ENCODE measurements around the gene RABGEF1. TPM values are rescaled to one million over a fixed set of nuclear protein-coding genes. Genes with fewer than 3 reads are reported as not detected.
"Not testable (repeated sequence)": the region's sequence is repeated elsewhere in the genome, so short reads cannot be mapped to it uniquely, and the experiment has no call there.

RABGEF1 gene
- total RNA-seq, 1 donor from 2014 or later = 14.1 TPM

DNA sequence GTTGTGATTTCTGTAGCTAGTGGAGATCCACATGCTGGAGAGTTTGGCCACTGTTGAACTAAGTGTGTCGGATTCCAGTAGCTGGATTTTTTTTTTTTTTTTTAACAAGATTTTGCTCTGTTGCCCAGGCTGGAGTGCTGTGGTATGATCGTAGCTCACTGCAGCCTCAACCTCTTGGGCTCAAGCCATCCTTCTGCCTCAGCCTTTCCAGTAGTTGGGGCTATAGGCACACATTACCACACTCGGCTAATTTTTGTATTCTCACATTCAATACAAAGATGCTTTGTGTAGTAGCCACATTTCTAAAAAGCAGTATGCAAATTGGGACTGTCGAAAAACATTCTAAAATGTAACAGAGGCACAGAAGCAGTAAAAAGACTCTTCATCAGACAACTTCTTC lies 63.5 kb downstream of the RABGEF1 start:
- Mint-ChIP-seq H3K27me3 (ENCODE audit: unreplicated experiment) (peaks cover 3% of the 10 kb centered on the region), H3K36me3 (ENCODE audit: unreplicated experiment) (peaks cover 4% of the 10 kb centered on the region), H3K9me3 (ENCODE audit: unreplicated experiment) (no peaks in the 10 kb centered on the region), H3K4me1 (ENCODE audit: low read depth, unreplicated experiment) (peaks cover 18% of the 10 kb centered on the region), H3K27ac (ENCODE audit: unreplicated experiment) (no peak overlapping the region), H3K4me3 (ENCODE audit: unreplicated experiment) (no peak overlapping the region)
- no peak for DNase-seq
- TF ChIP-seq, protein P1, sequence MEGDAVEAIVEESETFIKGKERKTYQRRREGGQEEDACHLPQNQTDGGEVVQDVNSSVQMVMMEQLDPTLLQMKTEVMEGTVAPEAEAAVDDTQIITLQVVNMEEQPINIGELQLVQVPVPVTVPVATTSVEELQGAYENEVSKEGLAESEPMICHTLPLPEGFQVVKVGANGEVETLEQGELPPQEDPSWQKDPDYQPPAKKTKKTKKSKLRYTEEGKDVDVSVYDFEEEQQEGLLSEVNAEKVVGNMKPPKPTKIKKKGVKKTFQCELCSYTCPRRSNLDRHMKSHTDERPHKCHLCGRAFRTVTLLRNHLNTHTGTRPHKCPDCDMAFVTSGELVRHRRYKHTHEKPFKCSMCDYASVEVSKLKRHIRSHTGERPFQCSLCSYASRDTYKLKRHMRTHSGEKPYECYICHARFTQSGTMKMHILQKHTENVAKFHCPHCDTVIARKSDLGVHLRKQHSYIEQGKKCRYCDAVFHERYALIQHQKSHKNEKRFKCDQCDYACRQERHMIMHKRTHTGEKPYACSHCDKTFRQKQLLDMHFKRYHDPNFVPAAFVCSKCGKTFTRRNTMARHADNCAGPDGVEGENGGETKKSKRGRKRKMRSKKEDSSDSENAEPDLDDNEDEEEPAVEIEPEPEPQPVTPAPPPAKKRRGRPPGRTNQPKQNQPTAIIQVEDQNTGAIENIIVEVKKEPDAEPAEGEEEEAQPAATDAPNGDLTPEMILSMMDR (IDR thresholded peaks at IDR 0.05; ENCODE audit: partially characterized antibody, unreplicated experiment) = no peak

DNA sequence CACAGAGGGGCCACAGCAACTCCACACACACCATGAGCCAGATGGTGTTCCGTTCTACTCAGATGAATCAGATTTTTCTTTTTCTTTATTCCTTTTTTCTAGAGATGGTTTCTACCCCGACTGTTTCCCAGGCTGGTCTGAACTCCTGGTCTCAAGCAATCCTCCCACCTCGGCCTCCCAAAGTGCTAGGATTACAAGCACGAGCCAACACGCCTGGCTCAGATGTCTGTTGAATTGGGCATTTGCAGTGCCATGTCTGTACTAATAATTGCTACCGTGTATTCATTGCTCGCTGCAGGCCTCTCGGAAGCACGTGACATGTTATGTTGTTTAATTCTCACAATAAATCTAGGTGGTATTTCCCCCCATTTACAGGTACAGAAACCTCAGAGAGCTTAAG lies 67.2 kb downstream of the RABGEF1 start:
- no peak overlapping the region for H3K27ac Mint-ChIP-seq (ENCODE audit: unreplicated experiment)
- TF ChIP-seq, protein P1 (IDR thresholded peaks at IDR 0.05; ENCODE audit: partially characterized antibody, unreplicated experiment) = no peak
- H3K4me1 Mint-ChIP-seq (ENCODE audit: low read depth, unreplicated experiment) = peaks cover 6% of the 10 kb centered on the region
- no peak for DNase-seq
- H3K36me3 Mint-ChIP-seq (ENCODE audit: unreplicated experiment) = no peaks in the 10 kb centered on the region
- H3K27me3 Mint-ChIP-seq (ENCODE audit: unreplicated experiment) = no peaks in the 10 kb centered on the region
- no peak overlapping the region for H3K4me3 Mint-ChIP-seq (ENCODE audit: unreplicated experiment)
- H3K9me3 Mint-ChIP-seq (ENCODE audit: unreplicated experiment) = no peaks in the 10 kb centered on the region

DNA sequence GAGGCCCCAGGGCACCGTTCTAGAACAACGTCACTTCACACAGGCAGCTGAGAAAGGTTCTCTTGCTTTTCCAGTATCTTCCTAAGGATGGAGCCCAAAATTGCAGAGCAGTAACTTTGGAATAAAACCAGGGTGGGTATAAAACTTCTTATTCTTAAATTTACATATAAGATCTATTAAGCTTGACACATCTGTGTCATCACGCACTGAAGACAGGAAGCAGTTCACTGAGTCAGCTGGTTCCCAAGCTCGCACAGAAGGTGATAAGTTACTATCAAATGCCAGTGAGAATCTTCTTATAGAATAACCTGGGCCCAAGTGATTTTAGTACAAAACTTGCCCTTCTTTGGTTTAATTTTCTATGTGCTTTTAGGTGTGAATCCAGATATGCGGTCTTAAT lies 70.2 kb downstream of the RABGEF1 start:
- Mint-ChIP-seq H3K36me3 (ENCODE audit: unreplicated experiment) (no peaks in the 10 kb centered on the region), H3K4me3 (ENCODE audit: unreplicated experiment) (no peak overlapping the region), H3K4me1 (ENCODE audit: low read depth, unreplicated experiment) (no peaks in the 10 kb centered on the region), H3K27me3 (ENCODE audit: unreplicated experiment) (peaks cover 4% of the 10 kb centered on the region), H3K9me3 (ENCODE audit: unreplicated experiment) (peaks cover 5% of the 10 kb centered on the region), H3K27ac (ENCODE audit: unreplicated experiment) (no peak overlapping the region)
- TF ChIP-seq, protein P1 (IDR thresholded peaks at IDR 0.05; ENCODE audit: partially characterized antibody, unreplicated experiment) = no peak
- DNase-seq = no peak

DNA sequence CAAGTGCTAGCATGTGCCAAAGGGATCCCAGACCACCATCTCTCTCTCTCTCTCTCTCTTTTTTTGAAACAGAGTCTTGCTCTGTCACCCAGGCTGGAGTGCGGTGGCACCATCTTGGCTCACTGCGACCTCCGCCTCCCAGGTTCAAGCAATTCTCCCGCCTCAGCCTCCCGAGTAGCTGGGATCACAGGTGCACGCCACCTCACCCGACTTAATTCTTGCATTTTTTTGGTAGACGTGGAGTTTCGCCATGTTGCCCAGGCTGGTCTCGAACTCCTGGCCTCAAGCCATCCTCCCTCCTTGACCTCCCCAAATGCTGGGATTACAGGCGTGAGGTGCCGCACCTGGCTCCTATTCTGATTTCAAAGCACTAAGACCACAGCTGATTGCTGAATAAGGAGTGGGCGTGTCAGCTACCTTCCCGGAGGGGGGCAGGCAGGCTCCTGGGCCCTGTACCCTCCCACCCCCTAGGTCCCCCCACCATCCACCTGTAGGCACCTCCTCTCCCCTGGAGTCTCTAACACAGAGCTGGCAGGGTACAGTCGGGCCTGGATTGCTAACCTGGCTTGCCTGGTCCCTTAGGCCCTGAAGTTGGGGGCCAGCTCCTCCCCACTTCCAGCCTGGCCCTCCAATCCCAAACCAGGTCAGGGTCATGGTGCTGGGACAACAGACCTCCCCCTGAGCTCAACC lies 74.8 kb downstream of the RABGEF1 start:
- not testable (repeated sequence) for DNase-seq; H3K36me3 Mint-ChIP-seq (ENCODE audit: unreplicated experiment); H3K9me3 Mint-ChIP-seq (ENCODE audit: unreplicated experiment); H3K4me3 Mint-ChIP-seq (ENCODE audit: unreplicated experiment); H3K27me3 Mint-ChIP-seq (ENCODE audit: unreplicated experiment); H3K4me1 Mint-ChIP-seq (ENCODE audit: low read depth, unreplicated experiment); H3K27ac Mint-ChIP-seq (ENCODE audit: unreplicated experiment)

DNA sequence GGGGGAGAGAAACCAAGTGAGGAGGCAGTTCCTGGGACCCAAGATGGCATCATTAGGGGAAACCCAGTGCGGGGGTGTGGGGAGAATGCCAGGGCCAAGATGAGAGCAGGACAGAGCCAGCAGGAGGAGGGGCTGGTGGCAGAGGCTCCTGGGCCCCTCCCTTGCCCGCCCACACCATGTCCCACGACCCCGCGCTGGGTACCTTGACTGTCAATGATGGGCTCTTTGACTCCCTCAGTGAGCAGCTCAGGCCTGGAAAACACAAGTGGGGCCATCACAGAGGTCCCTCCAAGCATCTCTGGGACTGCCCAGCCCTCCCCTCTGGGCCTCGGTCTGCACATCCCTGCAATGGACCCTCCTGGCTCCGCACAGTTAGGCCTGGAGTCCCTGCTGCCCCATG lies 75.4 kb downstream of the RABGEF1 start:
- no peak overlapping the region for H3K27ac Mint-ChIP-seq (ENCODE audit: unreplicated experiment)
- DNase-seq = no peak
- no peaks in the 10 kb centered on the region for H3K36me3 Mint-ChIP-seq (ENCODE audit: unreplicated experiment)
- H3K4me1 Mint-ChIP-seq (ENCODE audit: low read depth, unreplicated experiment) = no peaks in the 10 kb centered on the region
- TF ChIP-seq, protein P1 (IDR thresholded peaks at IDR 0.05; ENCODE audit: partially characterized antibody, unreplicated experiment) = no peak
- H3K4me3 Mint-ChIP-seq (ENCODE audit: unreplicated experiment) = no peak overlapping the region
- peaks cover 4% of the 10 kb centered on the region for H3K27me3 Mint-ChIP-seq (ENCODE audit: unreplicated experiment)
- peaks cover 6% of the 10 kb centered on the region for H3K9me3 Mint-ChIP-seq (ENCODE audit: unreplicated experiment)

DNA sequence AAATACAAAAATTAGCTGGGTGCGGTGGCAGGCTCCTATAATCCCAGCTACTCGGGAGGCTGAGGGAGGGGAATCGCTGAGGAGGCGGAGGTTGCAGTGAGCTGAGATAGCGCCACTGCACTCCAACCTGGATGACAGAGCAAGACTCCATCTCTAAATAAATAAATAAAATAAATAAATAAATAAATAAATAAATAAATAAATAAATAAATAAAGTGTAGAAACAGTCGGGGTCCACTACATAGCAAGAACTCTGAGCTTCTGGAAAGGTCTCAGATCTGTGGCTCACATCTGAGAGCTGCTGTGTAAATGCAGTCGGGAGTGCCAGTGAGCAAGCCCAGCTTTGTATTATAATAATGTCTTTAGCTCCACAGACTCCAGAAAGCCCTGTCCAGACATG lies 76.1 kb downstream of the RABGEF1 start:
- not testable (repeated sequence) for DNase-seq; H3K4me3 Mint-ChIP-seq (ENCODE audit: unreplicated experiment); H3K9me3 Mint-ChIP-seq (ENCODE audit: unreplicated experiment); H3K27me3 Mint-ChIP-seq (ENCODE audit: unreplicated experiment); H3K36me3 Mint-ChIP-seq (ENCODE audit: unreplicated experiment); H3K27ac Mint-ChIP-seq (ENCODE audit: unreplicated experiment); H3K4me1 Mint-ChIP-seq (ENCODE audit: low read depth, unreplicated experiment)

DNA sequence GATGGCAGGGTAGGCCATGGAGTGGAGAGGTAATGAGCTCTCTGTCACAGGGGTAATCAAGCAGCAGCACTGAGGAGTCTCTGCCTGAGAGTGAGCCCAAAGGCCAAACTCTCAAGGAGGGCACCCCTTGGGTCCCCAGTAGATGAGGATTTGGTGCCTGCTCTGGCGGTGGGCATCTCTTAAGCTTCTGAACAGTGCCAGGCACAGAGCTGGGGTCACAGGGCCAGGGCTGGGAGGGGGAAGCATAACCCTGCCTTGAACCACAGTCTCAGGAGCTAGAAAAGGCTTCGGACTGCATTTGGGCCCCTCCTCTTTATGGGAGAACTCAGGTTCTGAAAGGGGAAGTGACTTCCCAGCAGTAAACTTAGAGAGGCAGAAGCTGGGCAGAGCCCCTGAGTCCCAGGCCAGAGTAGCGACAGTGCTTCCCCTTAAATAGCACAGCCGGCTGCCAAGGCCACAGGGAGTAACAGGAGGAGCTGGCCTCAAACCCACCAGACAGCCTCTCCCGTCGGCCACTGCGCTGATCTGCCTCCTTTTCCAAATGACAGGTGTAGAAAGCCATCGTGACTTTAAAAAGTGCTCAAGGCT lies 76.8 kb downstream of the RABGEF1 start:
- H3K27me3 Mint-ChIP-seq (ENCODE audit: unreplicated experiment); H3K9me3 Mint-ChIP-seq (ENCODE audit: unreplicated experiment); H3K4me1 Mint-ChIP-seq (ENCODE audit: low read depth, unreplicated experiment); H3K4me3 Mint-ChIP-seq (ENCODE audit: unreplicated experiment); DNase-seq; H3K27ac Mint-ChIP-seq (ENCODE audit: unreplicated experiment); H3K36me3 Mint-ChIP-seq (ENCODE audit: unreplicated experiment): not testable (repeated sequence)

DNA sequence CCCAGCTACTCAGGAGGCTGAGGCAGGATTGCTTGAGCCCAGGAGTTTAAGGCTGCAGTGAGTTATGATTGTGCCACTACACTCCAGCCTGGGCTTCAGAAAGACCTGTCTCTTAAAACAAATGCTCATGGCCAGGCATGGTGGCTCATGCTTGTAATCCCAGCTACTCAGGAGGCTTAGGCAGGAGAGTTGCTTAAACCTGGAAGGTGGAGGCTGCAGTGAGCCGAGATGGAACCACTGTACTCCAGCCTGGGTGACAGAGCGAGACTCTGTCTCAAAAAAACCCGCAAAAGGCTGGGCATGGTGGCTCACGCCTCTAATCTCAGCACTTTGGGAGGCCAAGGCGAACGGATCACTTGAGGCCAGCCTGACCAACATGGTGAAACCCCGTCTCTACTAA lies 77.4 kb downstream of the RABGEF1 start:
- not testable (repeated sequence) for H3K36me3 Mint-ChIP-seq (ENCODE audit: unreplicated experiment); H3K9me3 Mint-ChIP-seq (ENCODE audit: unreplicated experiment); H3K4me1 Mint-ChIP-seq (ENCODE audit: low read depth, unreplicated experiment); H3K27me3 Mint-ChIP-seq (ENCODE audit: unreplicated experiment); H3K27ac Mint-ChIP-seq (ENCODE audit: unreplicated experiment); H3K4me3 Mint-ChIP-seq (ENCODE audit: unreplicated experiment); DNase-seq

Data from glutamatergic neuron (in vitro differentiated cells).